Upper lobe of left lung (tissue), 6 donors: ENCODE measurements around the gene ZNF575. TPM values are rescaled to one million over a fixed set of nuclear protein-coding genes. Genes with fewer than 3 reads are reported as not detected.

ENCODE experiments used
- ATAC-seq, 2 donors: fragments of 200-7000 bp; cut with Tn5 transposase; one replicate each; pipeline ENCODE4 v1.9.1; 2022; ENCODE audit warnings: mild to moderate bottlenecking in 2 of 2, moderate library complexity in 2 of 2; ENCODE audit not compliant: low FRiP score in 2 of 2
- DNase-seq, 2 donors: peaks; one replicate each; pipeline ENCODE4 v3.0.0-alpha.2; 2019 to 2020
- H3K27ac ChIP-seq, 4 donors: fragments of 200-600 bp; sonication (generic); one replicate each; pipeline ENCODE4 v1.5.1; 2016 to 2019
- H3K27me3 ChIP-seq, 4 donors: fragments of 200-600 bp; sonication (generic); one replicate each; pipeline ENCODE4 v1.5.1; 2017 to 2019
- H3K36me3 ChIP-seq, 4 donors: fragments of 200-600 bp; sonication (generic); one replicate each; pipeline ENCODE4 v1.5.1; 2016 to 2019
- H3K4me1 ChIP-seq, 4 donors: fragments of 200-600 bp; sonication (generic); one replicate each; pipeline ENCODE4 v1.5.1; 2018 to 2019
- H3K4me3 ChIP-seq, 4 donors: fragments of 200-600 bp; sonication (generic); one replicate each; pipeline ENCODE4 v1.5.1; 2017 to 2019; ENCODE audit warnings: mild to moderate bottlenecking in 2 of 4, moderate library complexity in 1 of 4
- H3K9me3 ChIP-seq, 4 donors: fragments of 200-600 bp; sonication (generic); one replicate each; pipeline ENCODE4 v1.5.1; 2018 to 2019
- EP300 ChIP-seq, 4 donors: sonication (generic); formaldehyde crosslinking; IDR thresholded peaks; one replicate each; pipeline ENCODE4 v1.5.1; 2017; ENCODE audit warnings: antibody characterized with exemption in 4 of 4, control low read depth in 2 of 4
- POLR2A ChIP-seq, 4 donors: fragments of 450-650 bp; IDR thresholded peaks; one replicate each; pipeline ENCODE4 v1.5.1; 2016 to 2017; ENCODE audit warnings: antibody characterized with exemption in 4 of 4, mild to moderate bottlenecking in 2 of 4
- POLR2AphosphoS5 ChIP-seq, 2 donors: sonication (generic); formaldehyde crosslinking; IDR thresholded peaks; one replicate each; pipeline ENCODE4 v1.5.1; 2017; ENCODE audit warnings: antibody characterized with exemption in 2 of 2
- WGBS, 2 donors: methylation state at CpG; one replicate each; pipeline ENCODE4 v1.1.5; 2017 to 2018; 5-methylcytosine and 5-hydroxymethylcytosine counted together
- total RNA-seq, 6 donors: library from RNA; depleted of rRNA in 4 of 6; stranded (reverse); fragments of >200 nt in 4 of 6; gene quantifications; one replicate each; pipeline versions ENCODE4 v1.1.0 to v1.2.1, GENCODE V29; 2016 to 2021
- TF ChIP-seq, protein P1 (sequence below), 6 experiments: fragments of 450-650 bp in 4 of 6; fragments of 200-600 bp in 2 of 6; sonication (generic) in 2 of 6; IDR thresholded peaks; one replicate each; pipeline ENCODE4 v1.5.1; 2016 to 2019; ENCODE audit warnings: antibody characterized with exemption in 6 of 6
- donor health status: DM: no; HTN: no; CAD: no; lungs with moderate emphysema.
- donor health status: DM: no; HTN: yes; CAD: no; lungs with severe emphysema.

ZNF575 gene
- total RNA-seq, 6 donors from 2014 or later, result 0.76 to 4.4 (median 2.7) TPM; not detected in 1

- peaks cover 6 to 21% (median 16%) of the 10 kb centered on the region in 4 donors for H3K4me1 ChIP-seq
- no peaks in the 10 kb centered on the region for H3K27me3 ChIP-seq
- peaks cover 0 to 13% (median 6%) of the 10 kb centered on the region in 4 donors for H3K36me3 ChIP-seq
- TF ChIP-seq EP300 (IDR thresholded peaks at IDR 0.05), result no peak
- peak overlapping the region in 2 of 4 donors; percentile 86 to 87 for H3K27ac ChIP-seq
- WGBS, 2 donors, result 87 to 88% methylated on average over 10 of the region's 10 CpGs
- no peak for ATAC-seq
- no peak overlapping the region for H3K4me3 ChIP-seq
- H3K9me3 ChIP-seq, result no peaks in the 10 kb centered on the region
- no peak for DNase-seq
Measured at GRCh38 chr19:43563816-43564457, 30.9 kb downstream of the ZNF575 start.

DNA sequence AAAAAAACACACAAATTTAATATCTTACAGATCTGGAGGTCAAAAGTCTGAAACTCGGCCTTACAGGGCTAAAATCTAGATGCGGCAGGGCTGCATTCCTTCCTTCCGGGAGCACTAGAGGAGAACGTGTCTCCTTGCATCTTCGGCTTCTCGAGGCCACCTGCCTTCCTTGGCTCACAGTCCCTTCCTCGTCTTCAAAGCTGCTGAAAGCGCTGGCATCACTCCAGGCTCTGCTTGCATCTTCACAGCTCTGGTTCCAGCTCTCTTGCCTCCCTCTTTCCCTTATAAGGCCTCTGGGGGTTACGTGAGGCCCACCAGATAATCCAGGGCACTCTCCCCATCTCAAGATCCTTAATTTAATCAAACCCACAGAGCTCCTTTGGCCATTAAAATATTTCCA lies 31.8 kb downstream of the ZNF575 start:
- no peak for ATAC-seq
- TF ChIP-seq, protein P1, sequence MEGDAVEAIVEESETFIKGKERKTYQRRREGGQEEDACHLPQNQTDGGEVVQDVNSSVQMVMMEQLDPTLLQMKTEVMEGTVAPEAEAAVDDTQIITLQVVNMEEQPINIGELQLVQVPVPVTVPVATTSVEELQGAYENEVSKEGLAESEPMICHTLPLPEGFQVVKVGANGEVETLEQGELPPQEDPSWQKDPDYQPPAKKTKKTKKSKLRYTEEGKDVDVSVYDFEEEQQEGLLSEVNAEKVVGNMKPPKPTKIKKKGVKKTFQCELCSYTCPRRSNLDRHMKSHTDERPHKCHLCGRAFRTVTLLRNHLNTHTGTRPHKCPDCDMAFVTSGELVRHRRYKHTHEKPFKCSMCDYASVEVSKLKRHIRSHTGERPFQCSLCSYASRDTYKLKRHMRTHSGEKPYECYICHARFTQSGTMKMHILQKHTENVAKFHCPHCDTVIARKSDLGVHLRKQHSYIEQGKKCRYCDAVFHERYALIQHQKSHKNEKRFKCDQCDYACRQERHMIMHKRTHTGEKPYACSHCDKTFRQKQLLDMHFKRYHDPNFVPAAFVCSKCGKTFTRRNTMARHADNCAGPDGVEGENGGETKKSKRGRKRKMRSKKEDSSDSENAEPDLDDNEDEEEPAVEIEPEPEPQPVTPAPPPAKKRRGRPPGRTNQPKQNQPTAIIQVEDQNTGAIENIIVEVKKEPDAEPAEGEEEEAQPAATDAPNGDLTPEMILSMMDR (IDR thresholded peaks at IDR 0.05), result no peak
- no peak for TF ChIP-seq POLR2A (IDR thresholded peaks at IDR 0.05)
- Histone ChIP-seq H3K9me3 (no peaks in the 10 kb centered on the region), H3K27me3 (no peaks in the 10 kb centered on the region), H3K36me3 (peaks cover 0 to 12% (median 5%) of the 10 kb centered on the region in 4 donors), H3K27ac (no peak overlapping the region), H3K4me3 (no peak overlapping the region), H3K4me1 (peaks cover 6 to 24% (median 16%) of the 10 kb centered on the region in 4 donors)
- DNase-seq, result no peak
- 70 to 81% methylated on average over 9 of the region's 9 CpGs for WGBS, 2 donors

- no peak for ATAC-seq
- Histone ChIP-seq H3K4me3 (no peak overlapping the region), H3K36me3 (peaks cover 0 to 13% (median 2%) of the 10 kb centered on the region in 4 donors), H3K4me1 (peaks cover 4 to 23% (median 12%) of the 10 kb centered on the region in 4 donors), H3K27ac (no peak overlapping the region), H3K27me3 (no peaks in the 10 kb centered on the region), H3K9me3 (no peaks in the 10 kb centered on the region)
- no peak for DNase-seq
- no peak for TF ChIP-seq EP300 (IDR thresholded peaks at IDR 0.05)
- TF ChIP-seq, protein P1 (IDR thresholded peaks at IDR 0.05), result no peak
- no peak for TF ChIP-seq POLR2A (IDR thresholded peaks at IDR 0.05)
- TF ChIP-seq POLR2AphosphoS5 (IDR thresholded peaks at IDR 0.05), result no peak
- 55 to 65% methylated on average over 5 of the region's 5 CpGs for WGBS, 2 donors
Measured at GRCh38 chr19:43569657-43570056, 36.7 kb downstream of the ZNF575 start.

GRCh38 chr19:43570174-43570791 lies 37.3 kb downstream of the ZNF575 start:
- DNase-seq (no peak), ATAC-seq (no peak)
- H3K4me1 ChIP-seq, result peaks cover 8 to 29% (median 16%) of the 10 kb centered on the region in 4 donors
- H3K27ac ChIP-seq, result no peak overlapping the region
- no peaks in the 10 kb centered on the region for H3K9me3 ChIP-seq
- no peaks in the 10 kb centered on the region for H3K27me3 ChIP-seq
- 86 to 93% methylated on average over 5 of the region's 5 CpGs for WGBS, 2 donors
- no peak overlapping the region for H3K4me3 ChIP-seq
- TF ChIP-seq EP300 (IDR thresholded peaks at IDR 0.05) (no peak), POLR2A (IDR thresholded peaks at IDR 0.05) (no peak), POLR2AphosphoS5 (IDR thresholded peaks at IDR 0.05) (no peak)
- TF ChIP-seq, protein P1 (IDR thresholded peaks at IDR 0.05), result no peak
- H3K36me3 ChIP-seq, result peaks cover 0 to 13% (median 2%) of the 10 kb centered on the region in 4 donors

DNA sequence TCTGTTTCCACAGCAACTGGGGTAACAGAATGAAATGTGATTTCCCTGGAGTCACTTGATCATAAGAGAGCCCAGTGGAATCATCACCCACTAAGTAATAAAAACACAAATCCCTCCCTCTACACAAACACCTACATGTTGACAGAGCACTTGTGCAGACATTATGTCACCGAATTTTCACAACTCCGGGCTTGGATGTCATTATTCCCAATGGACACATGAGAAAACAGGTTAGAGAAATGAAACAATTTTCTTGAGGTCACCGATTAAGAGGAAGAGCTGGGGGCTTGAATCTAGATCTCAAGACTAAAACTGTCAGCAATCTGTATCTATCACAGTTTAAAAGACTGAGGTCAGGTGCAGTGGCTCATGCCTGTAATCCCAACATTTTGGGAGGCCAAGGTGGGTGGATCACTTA lies 39.2 kb downstream of the ZNF575 start:
- WGBS, 2 donors, result 66 to 74% methylated on average over 3 of the region's 3 CpGs
- Histone ChIP-seq H3K9me3 (no peaks in the 10 kb centered on the region), H3K4me1 (peaks cover 12 to 36% (median 22%) of the 10 kb centered on the region in 4 donors), H3K27me3 (no peaks in the 10 kb centered on the region), H3K36me3 (peaks cover 0 to 13% (median 2%) of the 10 kb centered on the region in 4 donors), H3K4me3 (no peak overlapping the region), H3K27ac (peak overlapping the region in 1 of 4 donors; percentile 17)
- TF ChIP-seq, protein P1 (IDR thresholded peaks at IDR 0.05), result no peak
- no peak for TF ChIP-seq POLR2A (IDR thresholded peaks at IDR 0.05)
- no peak for TF ChIP-seq EP300 (IDR thresholded peaks at IDR 0.05)
- TF ChIP-seq POLR2AphosphoS5 (IDR thresholded peaks at IDR 0.05), result no peak
- ATAC-seq (no peak), DNase-seq (no peak)
